ENCODE results near the gene SLC35F1. TPM values are rescaled to one million over a fixed set of nuclear protein-coding genes. Genes with fewer than 3 reads are reported as not detected.

Gene SLC35F1
- polyA plus RNA-seq, 1 donor from 2014 or later: 35.1 TPM

DNA sequence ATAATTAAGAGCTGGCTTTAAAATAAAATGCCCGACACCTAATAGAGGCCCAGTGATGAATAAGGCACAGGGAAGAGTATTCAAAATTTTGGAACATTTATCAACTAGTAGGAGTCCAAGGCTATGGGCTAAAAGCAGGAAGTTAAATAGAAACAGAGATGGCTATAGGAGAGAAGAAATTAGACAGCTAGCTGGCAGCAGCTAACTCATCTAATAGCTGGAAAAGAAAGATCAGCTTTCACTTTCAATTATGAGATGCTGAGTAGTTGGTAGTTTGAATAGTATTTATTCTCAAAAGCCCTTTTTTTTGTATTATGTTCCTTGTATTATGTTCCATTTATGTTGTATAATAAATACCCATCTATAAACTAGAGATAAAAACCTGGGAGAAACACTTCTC, 215.7 kb downstream of the SLC35F1 start:
- H3K79me2 ChIP-seq (replicated peaks; ENCODE audit: insufficient read depth, low read length): no peaks in the 10 kb centered on the region
- H3K4me2 ChIP-seq (ENCODE audit: low read length): no peak overlapping the region
- H3F3A ChIP-seq (ENCODE audit: insufficient read depth, low read length, poor library complexity, severe bottlenecking): no peaks in the 10 kb centered on the region
- no peaks in the 10 kb centered on the region for H3K9me2 ChIP-seq (ENCODE audit: insufficient read depth, low read length)
- H3K4me3 ChIP-seq (ENCODE audit: low read length): no peak overlapping the region
- H3K27me3 ChIP-seq (ENCODE audit: insufficient read depth, low read depth, low read length): no peaks in the 10 kb centered on the region
- TF ChIP-seq MXI1 (conservative IDR thresholded peaks at IDR 0.05; ENCODE audit: poor library complexity, severe bottlenecking) (no peak), SMC3 (conservative IDR thresholded peaks at IDR 0.05; ENCODE audit: poor library complexity) (no peak), EZH2 (IDR thresholded peaks at IDR 0.05; ENCODE audit: borderline replicate concordance, insufficient read depth, low read length, poor library complexity, severe bottlenecking) (no peak), REST (IDR thresholded peaks at IDR 0.05; ENCODE audit: borderline replicate concordance) (no peak), RAD21 (conservative IDR thresholded peaks at IDR 0.05) (no peak), EP300 (conservative IDR thresholded peaks at IDR 0.05; ENCODE audit: poor library complexity, severe bottlenecking) (no peak)
- H4K20me1 ChIP-seq (ENCODE audit: insufficient read depth): no peaks in the 10 kb centered on the region
- no peaks in the 10 kb centered on the region for H3K36me3 ChIP-seq (ENCODE audit: insufficient read depth, low read length)
- no peak overlapping the region for H3K27ac ChIP-seq (ENCODE audit: low read length)
- no peaks in the 10 kb centered on the region for H3K9me3 ChIP-seq (ENCODE audit: low read length)
- no peak overlapping the region for H2AFZ ChIP-seq (ENCODE audit: low read depth, low read length)
- H3K9ac ChIP-seq (ENCODE audit: low read length): no peak overlapping the region

- Histone ChIP-seq H3F3A (ENCODE audit: insufficient read depth, low read length, poor library complexity, severe bottlenecking) (no peaks in the 10 kb centered on the region), H3K9me2 (ENCODE audit: insufficient read depth, low read length) (no peaks in the 10 kb centered on the region), H3K79me2 (replicated peaks; ENCODE audit: insufficient read depth, low read length) (no peaks in the 10 kb centered on the region), H3K27ac (ENCODE audit: low read length) (no peak overlapping the region), H3K4me3 (ENCODE audit: low read length) (no peak overlapping the region), H3K27me3 (ENCODE audit: insufficient read depth, low read depth, low read length) (no peaks in the 10 kb centered on the region), H4K20me1 (ENCODE audit: insufficient read depth) (no peaks in the 10 kb centered on the region), H3K36me3 (ENCODE audit: insufficient read depth, low read length) (no peaks in the 10 kb centered on the region), H2AFZ (ENCODE audit: low read depth, low read length) (no peak overlapping the region), H3K4me2 (ENCODE audit: low read length) (no peak overlapping the region), H3K9ac (ENCODE audit: low read length) (no peak overlapping the region), H3K9me3 (ENCODE audit: low read length) (no peaks in the 10 kb centered on the region)
- TF ChIP-seq SMC3 (conservative IDR thresholded peaks at IDR 0.05; ENCODE audit: poor library complexity): no peak
- no peak for TF ChIP-seq RAD21 (conservative IDR thresholded peaks at IDR 0.05)
- TF ChIP-seq REST (IDR thresholded peaks at IDR 0.05; ENCODE audit: borderline replicate concordance): no peak
- TF ChIP-seq EP300 (conservative IDR thresholded peaks at IDR 0.05; ENCODE audit: poor library complexity, severe bottlenecking): no peak
- no peak for TF ChIP-seq EZH2 (IDR thresholded peaks at IDR 0.05; ENCODE audit: borderline replicate concordance, insufficient read depth, low read length, poor library complexity, severe bottlenecking)
- no peak for TF ChIP-seq CTCF (IDR thresholded peaks at IDR 0.05; ENCODE audit: poor library complexity, severe bottlenecking)
- no peak for TF ChIP-seq POLR2AphosphoS5 (IDR thresholded peaks at IDR 0.05)
- no peak for TF ChIP-seq TAF1 (IDR thresholded peaks at IDR 0.05; ENCODE audit: low read depth)
- no peak for TF ChIP-seq MXI1 (conservative IDR thresholded peaks at IDR 0.05; ENCODE audit: poor library complexity, severe bottlenecking)
Measured at GRCh38 chr6:118123503-118124037, 216.5 kb downstream of the SLC35F1 start.

Data from neural cell (in vitro differentiated cells).